NB4 (cell line): ENCODE measurements around the gene GRIK4.

Source experiments
- CTCF ChIP-seq: IDR thresholded peaks from one replicate; pipeline ENCODE4 v1.5.1; 2012; ENCODE audit warnings: low read depth, low read length
- MAX ChIP-seq: IDR thresholded peaks from 2 replicates; pipeline ENCODE4 v1.6.1; 2011; ENCODE audit warnings: low read depth, low read length
- MYC ChIP-seq: IDR thresholded peaks from 2 replicates; pipeline ENCODE4 v1.6.1; 2011; ENCODE audit warnings: low read depth, low read length
- POLR2A ChIP-seq: IDR thresholded peaks from 2 replicates; pipeline ENCODE4 v1.6.1; 2011; ENCODE audit warnings: mild to moderate bottlenecking; ENCODE audit not compliant: insufficient read length; ENCODE audit errors: extremely low read depth

DNA sequence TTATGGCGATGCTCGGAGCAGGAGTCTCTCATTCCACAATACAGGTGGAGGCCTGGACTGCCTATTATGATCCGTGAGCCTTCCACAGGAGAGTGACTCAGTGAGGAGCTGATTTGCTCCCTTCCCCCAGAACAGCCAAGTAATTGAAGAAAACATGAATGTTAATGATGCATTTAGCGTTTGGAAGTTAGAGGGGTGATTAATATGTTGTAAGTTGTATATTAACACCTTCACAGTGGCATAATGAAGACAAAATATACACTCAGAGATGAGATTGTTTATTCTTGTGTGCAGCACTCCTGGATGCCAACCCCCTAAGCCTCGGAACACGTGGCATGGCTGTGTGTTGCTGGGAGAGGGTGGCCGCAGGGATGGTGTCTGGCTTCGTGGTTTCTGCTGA lies 98.6 kb downstream of the GRIK4 start:
- TF ChIP-seq CTCF: no peak
- TF ChIP-seq POLR2A: no peak
- TF ChIP-seq MAX: no peak
- no peak for TF ChIP-seq MYC
